M059J (cell line): Measurements from ENCODE around the gene HOXD11. TPM values are rescaled to one million over a fixed set of nuclear protein-coding genes. Genes with fewer than 3 reads are reported as not detected.

Experiments used
- DNase-seq: peaks from one replicate; pipeline ENCODE4 v3.0.0-alpha.2; 2012; ENCODE audit warnings: low read depth
- total RNA-seq: library from RNA; depleted of rRNA; stranded (reverse); fragments of >200 nt; shearing (Covaris generic); gene quantifications from 2 replicates; pipeline ENCODE4 v1.2.3, GENCODE V29; 2014

The HOXD11 gene
- total RNA-seq, 1 experiment from 2014 or later = 16.9 TPM

- DNase-seq = no peak
Observed at GRCh38 chr2:176120364-176121189, 13.5 kb downstream of the HOXD11 start.

DNA sequence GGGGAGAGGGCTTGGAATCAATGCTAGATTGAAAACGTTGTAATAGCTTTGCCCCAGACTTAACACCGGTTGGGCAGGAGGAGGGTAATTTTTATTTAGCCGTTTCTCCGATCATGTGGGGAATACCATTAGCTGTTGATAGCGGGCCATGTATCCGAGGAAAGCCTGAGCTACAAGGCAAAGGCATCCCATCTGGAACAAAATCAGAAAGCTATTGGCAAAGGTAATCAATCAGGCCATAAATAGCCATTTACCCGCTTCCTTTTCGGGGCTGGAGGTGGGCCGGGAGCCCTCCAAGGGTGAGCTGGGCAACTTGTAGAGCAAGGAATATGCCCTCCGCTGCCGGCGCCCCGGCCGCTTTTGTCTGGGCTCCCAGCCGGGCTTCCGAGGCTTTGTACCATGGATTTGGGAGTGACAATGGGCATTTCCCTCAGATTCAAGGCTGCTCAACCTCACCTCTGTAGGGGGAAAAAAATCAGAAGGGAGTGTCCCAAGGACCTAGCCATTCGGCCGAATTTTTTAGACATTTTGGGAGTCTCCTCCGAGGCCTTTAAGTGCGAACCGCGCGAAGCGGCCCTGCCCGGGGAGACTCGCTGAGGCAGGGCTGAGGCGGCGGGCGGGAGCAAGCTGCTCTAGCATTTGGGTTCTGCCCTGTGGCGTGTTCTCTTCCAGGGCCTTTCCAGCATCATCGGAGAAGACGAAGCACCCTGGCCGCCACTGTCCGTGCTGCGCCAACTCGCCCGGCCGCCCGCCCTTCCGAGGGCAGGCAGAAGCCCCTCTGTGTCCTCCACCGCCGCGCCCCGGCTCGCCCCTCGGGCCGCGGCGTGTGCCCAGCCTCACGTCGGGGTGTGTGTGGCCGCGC lies 14.3 kb downstream of the HOXD11 start:
- no peak for DNase-seq

GRCh38 chr2:176122052-176122682 lies 15.1 kb downstream of the HOXD11 start:
- no peak for DNase-seq

DNA sequence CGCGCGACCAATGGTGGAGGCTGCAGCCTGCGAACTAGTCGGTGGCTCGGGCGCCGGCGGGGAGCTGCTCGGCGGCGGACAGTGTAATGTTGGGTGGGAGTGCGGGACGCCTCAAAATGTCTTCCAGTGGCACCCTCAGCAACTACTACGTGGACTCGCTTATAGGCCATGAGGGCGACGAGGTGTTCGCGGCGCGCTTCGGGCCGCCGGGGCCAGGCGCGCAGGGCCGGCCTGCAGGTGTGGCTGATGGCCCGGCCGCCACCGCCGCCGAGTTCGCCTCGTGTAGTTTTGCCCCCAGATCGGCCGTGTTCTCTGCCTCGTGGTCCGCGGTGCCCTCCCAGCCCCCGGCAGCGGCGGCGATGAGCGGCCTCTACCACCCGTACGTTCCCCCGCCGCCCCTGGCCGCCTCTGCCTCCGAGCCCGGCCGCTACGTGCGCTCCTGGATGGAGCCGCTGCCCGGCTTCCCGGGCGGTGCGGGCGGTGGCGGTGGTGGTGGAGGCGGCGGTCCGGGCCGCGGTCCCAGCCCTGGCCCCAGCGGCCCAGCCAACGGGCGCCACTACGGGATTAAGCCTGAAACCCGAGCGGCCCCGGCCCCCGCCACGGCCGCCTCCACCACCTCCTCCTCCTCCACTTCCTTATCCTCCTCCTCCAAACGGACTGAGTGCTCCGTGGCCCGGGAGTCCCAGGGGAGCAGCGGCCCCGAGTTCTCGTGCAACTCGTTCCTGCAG lies 15.8 kb downstream of the HOXD11 start, which contains the start of gene HOXD9:
Gene HOXD9 (plus strand): TSS at position 37 of the 728 bp plus-strand sequence. CDS start 50 bp downstream, at position 87.
- no peak for DNase-seq

- DNase-seq = no peak
Observed at GRCh38 chr2:176123411-176124109, 16.5 kb downstream of the HOXD11 start.

- DNase-seq = no peak
Observed at GRCh38 chr2:176124110-176124946, 17.2 kb downstream of the HOXD11 start.

- DNase-seq = no peak
Observed at GRCh38 chr2:176124947-176125771, 18.1 kb downstream of the HOXD11 start.

DNA sequence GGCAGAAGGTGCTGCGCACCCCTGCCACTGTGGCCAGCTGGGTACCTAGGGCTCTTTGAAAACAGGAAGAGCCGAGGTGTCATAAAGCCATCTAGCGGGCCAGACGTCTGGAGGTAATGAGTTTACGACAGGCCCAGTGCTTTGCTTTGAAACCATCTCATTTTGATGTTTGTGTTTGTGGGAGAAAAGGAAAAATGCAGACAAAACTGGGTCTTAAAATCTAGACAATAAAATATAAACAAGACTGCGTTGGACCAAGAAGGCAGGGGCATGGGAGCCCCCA lies 18.6 kb downstream of the HOXD11 start:
- no peak for DNase-seq

GRCh38 chr2:176126929-176127773 lies 20.1 kb downstream of the HOXD11 start:
- DNase-seq = peak; percentile 54

- no peak for DNase-seq
Observed at GRCh38 chr2:176127774-176128072, 20.6 kb downstream of the HOXD11 start.

- peak; percentile 32 for DNase-seq
Observed at GRCh38 chr2:176128172-176128981, 21.3 kb downstream of the HOXD11 start.

- peak; percentile 27 for DNase-seq
Observed at GRCh38 chr2:176128982-176129796, 22.1 kb downstream of the HOXD11 start, which contains the start of gene HOXD8. TSS of gene HOXD8 (plus strand) at chr2:176129705. CDS start at chr2:176130367, 662 bp downstream.

- no peak for DNase-seq
Observed at GRCh38 chr2:176129813-176130146, 22.7 kb downstream of the HOXD11 start.

DNA sequence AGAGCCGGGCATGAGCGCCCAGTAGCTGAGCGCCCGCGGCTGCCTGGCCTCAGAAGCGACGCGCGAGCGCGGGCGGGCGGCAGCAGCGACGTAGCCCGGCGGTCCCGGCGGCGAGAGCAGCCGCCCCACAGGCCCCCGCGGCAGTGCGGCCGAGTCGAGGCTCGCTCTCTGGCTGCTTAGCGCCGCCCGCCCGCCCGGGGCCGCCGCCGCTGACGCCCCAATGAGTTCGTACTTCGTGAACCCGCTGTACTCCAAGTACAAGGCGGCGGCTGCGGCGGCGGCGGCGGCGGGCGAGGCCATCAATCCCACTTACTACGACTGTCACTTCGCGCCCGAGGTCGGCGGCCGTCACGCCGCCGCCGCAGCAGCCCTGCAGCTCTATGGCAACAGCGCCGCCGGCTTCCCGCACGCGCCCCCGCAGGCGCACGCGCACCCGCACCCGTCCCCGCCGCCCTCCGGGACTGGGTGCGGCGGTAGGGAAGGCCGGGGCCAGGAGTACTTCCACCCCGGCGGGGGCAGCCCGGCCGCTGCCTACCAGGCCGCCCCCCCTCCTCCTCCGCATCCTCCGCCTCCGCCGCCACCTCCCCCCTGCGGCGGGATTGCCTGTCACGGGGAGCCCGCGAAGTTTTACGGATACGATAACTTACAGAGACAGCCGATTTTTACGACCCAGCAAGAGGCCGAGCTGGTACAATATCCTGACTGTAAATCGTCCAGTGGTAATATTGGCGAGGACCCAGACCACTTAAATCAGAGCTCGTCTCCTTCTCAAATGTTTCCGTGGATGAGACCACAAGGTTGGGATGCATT lies 23.3 kb downstream of the HOXD11 start:
- DNase-seq = no peak

DNA sequence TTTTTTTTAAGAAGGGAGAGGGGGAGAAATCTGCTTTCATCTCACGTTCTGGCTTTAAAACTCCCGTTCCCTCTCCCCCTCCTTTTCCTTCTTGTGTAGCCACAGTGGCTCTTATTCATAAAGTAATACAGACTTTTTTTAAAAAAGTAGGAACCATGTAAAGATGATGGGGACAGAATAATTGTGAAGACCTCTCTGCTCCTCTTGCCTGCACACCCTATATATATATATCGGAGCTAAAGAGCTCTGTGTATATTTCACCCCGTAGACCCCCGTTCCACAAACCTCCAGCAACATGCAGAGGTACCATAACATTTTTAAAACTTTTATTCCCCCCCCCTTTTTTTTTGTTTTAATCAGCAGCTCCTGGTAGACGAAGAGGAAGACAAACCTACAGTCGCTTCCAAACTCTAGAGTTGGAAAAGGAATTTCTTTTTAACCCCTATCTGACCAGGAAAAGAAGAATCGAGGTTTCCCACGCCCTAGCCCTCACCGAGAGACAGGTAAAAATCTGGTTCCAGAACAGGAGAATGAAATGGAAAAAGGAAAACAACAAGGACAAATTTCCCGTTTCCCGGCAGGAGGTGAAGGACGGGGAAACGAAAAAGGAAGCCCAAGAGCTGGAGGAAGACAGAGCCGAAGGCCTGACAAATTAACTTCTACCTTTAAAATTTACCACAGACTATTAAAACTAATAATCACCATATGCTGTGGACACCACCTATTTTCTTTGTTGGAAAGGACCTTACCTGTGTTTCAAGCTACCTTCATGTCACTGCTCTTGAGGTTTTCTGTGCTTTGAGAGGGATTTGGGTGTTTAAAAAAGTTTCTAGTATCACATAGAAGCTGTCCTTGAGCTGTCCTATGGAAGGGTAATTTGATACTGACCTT lies 24.1 kb downstream of the HOXD11 start:
- no peak for DNase-seq
